GM23248 (cell line): ENCODE data around the gene NPAS3. TPM values are rescaled to one million over a fixed set of nuclear protein-coding genes. Genes with fewer than 3 reads are reported as not detected.

Experiments
- DNase-seq: peaks from one replicate; pipeline ENCODE4 v3.0.0-alpha.2; 2015
- H2AFZ ChIP-seq: fragments of 200-600 bp; sonication (generic); 2 replicates; pipeline ENCODE4 v1.6.1; 2016; ENCODE audit warnings: antibody characterized with exemption
- H3F3A ChIP-seq: fragments of 200-600 bp; sonication (generic); 2 replicates; pipeline ENCODE4 v1.6.1; 2016; ENCODE audit warnings: mild to moderate bottlenecking, antibody characterized with exemption, mixed run types; ENCODE audit not compliant: insufficient read depth
- H3K27ac ChIP-seq: fragments of 200-600 bp; sonication (generic); 2 replicates; pipeline ENCODE4 v1.5.1; 2016; ENCODE audit warnings: mild to moderate bottlenecking
- H3K27me3 ChIP-seq: fragments of 200-600 bp; sonication (generic); replicated peaks from 2 replicates; pipeline ENCODE4 v1.6.1; 2016; ENCODE audit warnings: mild to moderate bottlenecking; ENCODE audit not compliant: insufficient read depth
- H3K36me3 ChIP-seq: fragments of 200-600 bp; sonication (generic); 2 replicates; pipeline ENCODE4 v1.6.1; 2016; ENCODE audit warnings: low read depth, mild to moderate bottlenecking
- H3K4me1 ChIP-seq: fragments of 200-600 bp; sonication (generic); 2 replicates; pipeline ENCODE4 v1.6.1; 2016; ENCODE audit warnings: mild to moderate bottlenecking; ENCODE audit not compliant: insufficient read depth
- H3K4me2 ChIP-seq: fragments of 200-600 bp; sonication (generic); one replicate; pipeline ENCODE4 v1.6.1; 2016; ENCODE audit warnings: mild to moderate bottlenecking; ENCODE audit not compliant: unreplicated experiment
- H3K4me3 ChIP-seq: fragments of 200-600 bp; sonication (generic); 2 replicates; pipeline ENCODE4 v1.5.1; 2016; ENCODE audit warnings: mild to moderate bottlenecking
- H3K79me2 ChIP-seq: fragments of 200-600 bp; sonication (generic); 2 replicates; pipeline ENCODE4 v1.6.1; 2016; ENCODE audit warnings: mild to moderate bottlenecking; ENCODE audit not compliant: insufficient read depth
- H3K9ac ChIP-seq: fragments of 200-600 bp; sonication (generic); 2 replicates; pipeline ENCODE4 v1.6.1; 2016; ENCODE audit warnings: mild to moderate bottlenecking
- H3K9me2 ChIP-seq: fragments of 200-600 bp; sonication (generic); 2 replicates; pipeline ENCODE4 v1.6.1; 2016; ENCODE audit warnings: mixed run types, mild to moderate bottlenecking, moderate library complexity; ENCODE audit not compliant: insufficient read depth
- H3K9me3 ChIP-seq: fragments of 200-600 bp; sonication (generic); one replicate; pipeline ENCODE4 v1.6.1; 2017; ENCODE audit warnings: low read depth
- H4K20me1 ChIP-seq: fragments of 200-600 bp; sonication (generic); 2 replicates; pipeline ENCODE4 v1.6.0; 2016; ENCODE audit not compliant: insufficient read depth
- EZH2 ChIP-seq: fragments of 200-600 bp; sonication (generic); IDR thresholded peaks from 2 replicates; pipeline ENCODE4 v1.6.1; 2018; ENCODE audit warnings: antibody characterized with exemption, mild to moderate bottlenecking; ENCODE audit not compliant: insufficient read depth, poor library complexity, severe bottlenecking
- EZH2phosphoT487 ChIP-seq: fragments of 200-600 bp; sonication (generic); IDR thresholded peaks from 2 replicates; pipeline ENCODE4 v1.6.1; 2018; ENCODE audit warnings: antibody characterized with exemption, moderate library complexity, mild to moderate bottlenecking, low read depth; ENCODE audit not compliant: insufficient read depth
- WGBS, 2 experiments: methylation state at CpG; one replicate each; pipeline ENCODE4 v1.1.6; 2015 to 2017; ENCODE audit warnings: low lambda C conversion rate in 2 of 2, low coverage in 1 of 2; ENCODE audit errors: missing lambda C conversion rate in 2 of 2; 5-methylcytosine and 5-hydroxymethylcytosine counted together
- in situ Hi-C: fragments of 300-500 bp; cut with MboI; formaldehyde crosslinking; loops from 2 replicates; pipeline ENCODE4 v1.15.0; 2020
- polyA plus RNA-seq: library from polyadenylated mRNA; unstranded; fragments of >200 nt; fragmentation: Nextera tagmentation; extraction: Ambion mirVana; gene quantifications from 2 replicates; pipeline ENCODE4 v1.2.1, GENCODE V29; 2016
- total RNA-seq: library from RNA; depleted of rRNA; stranded (reverse); fragments of >200 nt; shearing (Covaris generic); gene quantifications from 2 replicates; pipeline ENCODE4 v1.2.3, GENCODE V29; 2014

NPAS3 gene
- total and polyA plus RNA-seq, 2 experiments from 2014 or later = 0.65 TPM; not detected in 1

- Histone ChIP-seq H3K27me3 (no peaks in the 10 kb centered on the region), H3K4me3 (no peak overlapping the region), H3K36me3 (no peaks in the 10 kb centered on the region), H3K4me1 (peaks cover 2% of the 10 kb centered on the region), H3K9me3 (no peaks in the 10 kb centered on the region), H3K4me2 (no peak overlapping the region), H3F3A (no peaks in the 10 kb centered on the region), H3K9me2 (no peaks in the 10 kb centered on the region), H3K79me2 (no peaks in the 10 kb centered on the region), H4K20me1 (no peaks in the 10 kb centered on the region), H3K27ac (no peak overlapping the region), H3K9ac (no peak overlapping the region), H2AFZ (no peak overlapping the region)
- WGBS, 2 experiments = 62 to 64% methylated on average over 3 of the region's 3 CpGs
- in situ Hi-C loops = no loop called here
- TF ChIP-seq EZH2phosphoT487 = no peak
- TF ChIP-seq EZH2 = no peak
- DNase-seq = no peak
Measured at GRCh38 chr14:33622496-33622895, 683.8 kb downstream of the NPAS3 start.

GRCh38 chr14:33629792-33630191 is 691.1 kb downstream of the NPAS3 start:
- Histone ChIP-seq H3K9me3 (no peaks in the 10 kb centered on the region), H3K27me3 (no peaks in the 10 kb centered on the region), H3K9ac (no peak overlapping the region), H4K20me1 (no peaks in the 10 kb centered on the region), H3K4me2 (no peak overlapping the region), H3K4me3 (no peak overlapping the region), H3F3A (no peaks in the 10 kb centered on the region), H3K36me3 (no peaks in the 10 kb centered on the region), H3K9me2 (no peaks in the 10 kb centered on the region), H3K27ac (no peak overlapping the region), H3K4me1 (peaks cover 13% of the 10 kb centered on the region; the same call in 1 of the 2 replicates), H3K79me2 (no peaks in the 10 kb centered on the region), H2AFZ (no peak overlapping the region)
- in situ Hi-C loops = no loop called here
- DNase-seq = peak; percentile 15
- TF ChIP-seq EZH2 (no peak), EZH2phosphoT487 (no peak)

DNA sequence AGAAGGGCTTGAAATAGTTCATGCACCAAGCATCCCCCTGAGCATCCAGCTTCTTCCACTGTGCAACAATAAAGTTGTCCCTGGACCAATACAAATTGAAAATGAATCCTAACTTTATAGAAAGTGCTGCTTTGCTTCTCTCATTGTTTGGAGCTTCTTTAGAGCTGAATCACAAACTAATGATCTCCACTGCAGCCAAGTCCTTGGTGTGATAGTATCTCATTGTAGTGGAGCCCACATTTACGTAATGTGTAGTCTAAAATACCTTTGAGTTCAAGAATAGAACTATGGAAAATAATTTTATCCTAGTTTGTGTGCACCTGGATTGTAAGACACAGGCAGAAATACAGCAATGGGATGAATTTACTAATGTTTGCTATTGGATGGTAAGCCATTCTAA is 692.3 kb downstream of the NPAS3 start:
- Histone ChIP-seq H3K9ac (no peak overlapping the region), H3F3A (no peaks in the 10 kb centered on the region), H3K36me3 (no peaks in the 10 kb centered on the region), H3K27ac (no peak overlapping the region), H3K9me2 (no peaks in the 10 kb centered on the region), H3K9me3 (no peaks in the 10 kb centered on the region), H3K27me3 (no peaks in the 10 kb centered on the region), H3K79me2 (no peaks in the 10 kb centered on the region), H4K20me1 (no peaks in the 10 kb centered on the region), H3K4me1 (peaks cover 15% of the 10 kb centered on the region; the same call in 1 of the 2 replicates), H3K4me2 (no peak overlapping the region), H3K4me3 (no peak overlapping the region), H2AFZ (no peak overlapping the region)
- no peak for TF ChIP-seq EZH2phosphoT487
- no peak for TF ChIP-seq EZH2
- WGBS, 2 experiments = 53 to 64% methylated on average over 1 of the region's 1 CpG
- in situ Hi-C loops = no loop called here
- DNase-seq = peak; percentile 58

DNA sequence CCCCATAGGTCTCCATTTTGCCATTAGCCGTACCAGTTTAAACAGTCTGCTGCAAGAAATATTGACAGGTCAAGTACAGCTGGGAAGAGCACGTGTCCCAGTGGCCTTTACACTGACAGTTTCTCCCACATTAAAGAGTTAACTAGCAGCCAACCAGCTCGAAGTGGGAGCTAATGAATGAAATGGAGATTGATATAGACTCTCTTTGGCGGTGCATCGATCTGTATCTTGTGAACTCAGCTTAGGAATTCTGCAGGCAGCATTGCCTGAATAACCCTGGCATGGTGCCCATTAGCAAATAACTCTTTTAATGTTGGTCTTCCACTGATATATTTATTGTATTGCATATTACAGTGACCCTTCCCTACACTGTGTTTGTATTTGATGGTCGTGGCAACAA is 692.8 kb downstream of the NPAS3 start:
- Histone ChIP-seq H3K4me1 (peaks cover 15% of the 10 kb centered on the region; the same call in 1 of the 2 replicates), H3K27me3 (no peaks in the 10 kb centered on the region), H3F3A (no peaks in the 10 kb centered on the region), H3K9me3 (no peaks in the 10 kb centered on the region), H3K4me3 (no peak overlapping the region), H4K20me1 (no peaks in the 10 kb centered on the region), H3K9me2 (no peaks in the 10 kb centered on the region), H3K4me2 (no peak overlapping the region), H3K36me3 (no peaks in the 10 kb centered on the region), H3K27ac (no peak overlapping the region), H2AFZ (no peak overlapping the region), H3K9ac (no peak overlapping the region), H3K79me2 (no peaks in the 10 kb centered on the region)
- in situ Hi-C loops = no loop called here
- TF ChIP-seq EZH2 (no peak), EZH2phosphoT487 (no peak)
- WGBS, 2 experiments = 52 to 57% methylated on average over 6 of the region's 6 CpGs
- DNase-seq = peak; percentile 28

DNA sequence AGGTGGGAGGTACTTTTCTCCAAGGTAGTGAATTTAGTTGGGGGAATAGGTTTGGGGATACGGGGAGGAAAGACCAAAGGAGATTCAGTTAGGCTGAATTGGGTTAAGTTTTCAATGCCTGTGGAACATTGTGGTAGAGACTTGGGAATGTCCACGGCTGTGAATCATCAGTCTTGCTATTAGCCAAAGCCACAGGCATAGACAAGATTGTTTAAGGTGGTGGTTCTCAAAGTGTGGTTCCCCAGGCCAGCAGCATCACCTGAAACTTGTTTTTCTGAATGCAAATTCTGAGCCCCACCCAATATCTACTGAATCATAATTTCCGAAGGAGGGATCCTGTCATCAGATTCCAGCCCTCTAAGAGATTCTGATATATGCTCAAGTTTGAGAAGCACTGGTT is 696.0 kb downstream of the NPAS3 start:
- H3K4me3 ChIP-seq = no peak overlapping the region
- H3F3A ChIP-seq = no peaks in the 10 kb centered on the region
- no peaks in the 10 kb centered on the region for H4K20me1 ChIP-seq
- H3K9ac ChIP-seq = no peak overlapping the region
- TF ChIP-seq EZH2 (no peak), EZH2phosphoT487 (no peak)
- in situ Hi-C loops = no loop called here
- H3K9me2 ChIP-seq = no peaks in the 10 kb centered on the region
- H3K79me2 ChIP-seq = no peaks in the 10 kb centered on the region
- no peaks in the 10 kb centered on the region for H3K27me3 ChIP-seq
- no peak overlapping the region for H3K27ac ChIP-seq
- DNase-seq = peak; percentile 61
- H3K4me2 ChIP-seq = no peak overlapping the region
- H3K36me3 ChIP-seq = no peaks in the 10 kb centered on the region
- H2AFZ ChIP-seq = no peak overlapping the region
- 53 to 55% methylated on average over 3 of the region's 3 CpGs for whole genome bisulfite sequencing, 2 experiments
- peaks cover 15% of the 10 kb centered on the region; the same call in 1 of the 2 replicates for H3K4me1 ChIP-seq
- no peaks in the 10 kb centered on the region for H3K9me3 ChIP-seq
